ENCODE results near the gene NOP58.

Gene NOP58

GRCh38 chr2:202307690-202308089 is 42.1 kb downstream of the NOP58 start:
- Histone ChIP-seq H3K9me3 (ENCODE audit: insufficient read depth, low read length, severe bottlenecking) (no peaks in the 10 kb centered on the region), H3K79me2 (ENCODE audit: insufficient read depth, low read length) (no peaks in the 10 kb centered on the region), H3K27me3 (ENCODE audit: insufficient read depth, low read length, poor library complexity) (no peaks in the 10 kb centered on the region), H4K20me1 (ENCODE audit: insufficient read depth, low read length) (peaks cover 7% of the 10 kb centered on the region; the same call in 1 of the 2 replicates), H3K4me3 (ENCODE audit: low read depth in 1 of 2, low read length in 2 of 2) (no peak overlapping the region), H3K27ac (ENCODE audit: low read length) (no peak overlapping the region), H3K4me2 (ENCODE audit: insufficient read depth, low read length) (no peak overlapping the region), H2AFZ (ENCODE audit: low read depth, low read length) (no peak overlapping the region), H3K4me1 (ENCODE audit: insufficient read depth, low read length) (no peaks in the 10 kb centered on the region), H3K9ac (ENCODE audit: low read depth, low read length) (no peak overlapping the region), H3K36me3 (ENCODE audit: insufficient read depth, low read length) (peaks cover 63% of the 10 kb centered on the region)
- TF ChIP-seq EZH2 (IDR thresholded peaks at IDR 0.05; ENCODE audit: borderline replicate concordance, low read depth, low read length, severe bottlenecking) (no peak), CTCF (IDR thresholded peaks at IDR 0.05; ENCODE audit: borderline replicate concordance, extremely low read depth, low read length, poor library complexity, severe bottlenecking) (no peak)
- ATAC-seq (ENCODE audit: insufficient read depth, low read depth) = peak; percentile 41; the same call in 2 of the 3 replicates
- no peak for DNase-seq

GRCh38 chr2:202311823-202312388 is 46.3 kb downstream of the NOP58 start:
- H3K27me3 ChIP-seq (ENCODE audit: insufficient read depth, low read length, poor library complexity) = no peaks in the 10 kb centered on the region
- no peaks in the 10 kb centered on the region for H3K79me2 ChIP-seq (ENCODE audit: insufficient read depth, low read length)
- ATAC-seq (ENCODE audit: insufficient read depth, low read depth) (no peak), DNase-seq (no peak)
- TF ChIP-seq EZH2 (IDR thresholded peaks at IDR 0.05; ENCODE audit: borderline replicate concordance, low read depth, low read length, severe bottlenecking) (no peak), CTCF (IDR thresholded peaks at IDR 0.05; ENCODE audit: borderline replicate concordance, extremely low read depth, low read length, poor library complexity, severe bottlenecking) (no peak)
- H4K20me1 ChIP-seq (ENCODE audit: insufficient read depth, low read length) = no peaks in the 10 kb centered on the region
- H3K27ac ChIP-seq (ENCODE audit: low read length) = no peak overlapping the region
- no peak overlapping the region for H3K4me2 ChIP-seq (ENCODE audit: insufficient read depth, low read length)
- H3K4me3 ChIP-seq (ENCODE audit: low read depth in 1 of 2, low read length in 2 of 2) = no peak overlapping the region
- H3K9me3 ChIP-seq (ENCODE audit: insufficient read depth, low read length, severe bottlenecking) = no peaks in the 10 kb centered on the region
- peaks cover 22% of the 10 kb centered on the region for H3K36me3 ChIP-seq (ENCODE audit: insufficient read depth, low read length)
- no peak overlapping the region for H3K9ac ChIP-seq (ENCODE audit: low read depth, low read length)
- no peak overlapping the region for H2AFZ ChIP-seq (ENCODE audit: low read depth, low read length)
- H3K4me1 ChIP-seq (ENCODE audit: insufficient read depth, low read length) = no peaks in the 10 kb centered on the region

- Histone ChIP-seq H3K4me1 (ENCODE audit: insufficient read depth, low read length) (no peaks in the 10 kb centered on the region), H2AFZ (ENCODE audit: low read depth, low read length) (no peak overlapping the region), H3K36me3 (ENCODE audit: insufficient read depth, low read length) (peaks cover 9% of the 10 kb centered on the region), H3K9me3 (ENCODE audit: insufficient read depth, low read length, severe bottlenecking) (no peaks in the 10 kb centered on the region), H3K4me3 (ENCODE audit: low read depth in 1 of 2, low read length in 2 of 2) (no peak overlapping the region), H4K20me1 (ENCODE audit: insufficient read depth, low read length) (no peaks in the 10 kb centered on the region), H3K79me2 (ENCODE audit: insufficient read depth, low read length) (no peaks in the 10 kb centered on the region), H3K4me2 (ENCODE audit: insufficient read depth, low read length) (no peak overlapping the region), H3K27me3 (ENCODE audit: insufficient read depth, low read length, poor library complexity) (no peaks in the 10 kb centered on the region), H3K27ac (ENCODE audit: low read length) (no peak overlapping the region), H3K9ac (ENCODE audit: low read depth, low read length) (no peak overlapping the region)
- no peak for TF ChIP-seq CTCF (IDR thresholded peaks at IDR 0.05; ENCODE audit: borderline replicate concordance, extremely low read depth, low read length, poor library complexity, severe bottlenecking)
- no peak for TF ChIP-seq EZH2 (IDR thresholded peaks at IDR 0.05; ENCODE audit: borderline replicate concordance, low read depth, low read length, severe bottlenecking)
- ATAC-seq (ENCODE audit: insufficient read depth, low read depth) (no peak), DNase-seq (no peak)
Observed at GRCh38 chr2:202314116-202314515, 48.6 kb downstream of the NOP58 start.
